H1 (cell line): ENCODE results near the gene NT5C1B. TPM values are rescaled to one million over a fixed set of nuclear protein-coding genes. Genes with fewer than 3 reads are reported as not detected.

Source experiments
- CTCF ChIA-PET: fragments of 300-600 bp; sonication (Branson Sonifier 250); formaldehyde crosslinking; loops from one replicate; lab custom pipeline; 2021; ENCODE audit not compliant: partially characterized antibody; lab: Charles Lee
- POLR2A ChIA-PET: fragments of 300-600 bp; sonication (Branson Sonifier 250); formaldehyde crosslinking; loops from one replicate; lab custom pipeline; 2021; ENCODE audit warnings: inconsistent platforms; ENCODE audit not compliant: partially characterized antibody; lab: Charles Lee
- DNase-seq, 2 experiments: peaks; one replicate each; pipeline versions ENCODE4 v3.0.0 to v3.0.0-alpha.2; 2010 to 2022; ENCODE audit warnings: low spot score in 2 of 2, low read depth in 1 of 2, mixed read lengths in 1 of 2
- FAIRE-seq: peaks from 2 replicates; lab custom pipeline; 2011; peaks lifted over from hg19 to GRCh38; lab: Jason Lieb, UNC
- H2AFZ ChIP-seq: 2 replicates; pipeline ENCODE4 v1.8.1; 2012; ENCODE audit warnings: low read length, inconsistent platforms
- H2AK5ac ChIP-seq: 2 replicates; pipeline ENCODE4 v1.6.1; 2013; ENCODE audit warnings: low read depth, low read length
- H2BK120ac ChIP-seq: replicated peaks from 2 replicates; pipeline ENCODE3; 2013; ENCODE audit warnings: low read depth, low read length, inconsistent platforms
- H2BK12ac ChIP-seq: 2 replicates; pipeline ENCODE4 v1.6.1; 2013; ENCODE audit warnings: low read depth, low read length
- H2BK15ac ChIP-seq: 2 replicates; pipeline ENCODE4 v1.6.1; 2013; ENCODE audit warnings: low read length
- H2BK20ac ChIP-seq: 2 replicates; pipeline ENCODE4 v1.6.1; 2013; ENCODE audit warnings: low read length
- H2BK5ac ChIP-seq: 2 replicates; pipeline ENCODE4 v1.6.1; 2013; ENCODE audit warnings: low read depth, low read length
- H3K14ac ChIP-seq: 2 replicates; pipeline ENCODE4 v1.6.1; 2013; ENCODE audit warnings: inconsistent platforms; ENCODE audit not compliant: insufficient read length
- H3K18ac ChIP-seq: 2 replicates; pipeline ENCODE4 v1.6.1; 2013; ENCODE audit warnings: low read length; ENCODE audit errors: extremely low read depth
- H3K23ac ChIP-seq: 2 replicates; pipeline ENCODE4 v1.6.1; 2013; ENCODE audit warnings: inconsistent platforms; ENCODE audit not compliant: insufficient read length
- H3K23me2 ChIP-seq: 2 replicates; pipeline ENCODE4 v1.6.1; 2013; ENCODE audit warnings: low read depth, low read length
- H3K27ac ChIP-seq: 2 replicates; pipeline ENCODE4 v1.6.1; 2011; ENCODE audit warnings: low read depth, low read length, inconsistent platforms
- H3K27me3 ChIP-seq, 4 experiments: replicated peaks in 1 of 4; 1 replicate in 1 of 4; 2 replicates in 3 of 4; pipeline versions ENCODE4 v1.6.1 to v1.8.1; 2011 to 2013; ENCODE audit warnings: low read length in 3 of 4, mild to moderate bottlenecking in 3 of 4, inconsistent platforms in 2 of 4, mixed read lengths in 2 of 4, moderate library complexity in 1 of 4; ENCODE audit not compliant: control insufficient read depth in 3 of 4, insufficient read depth in 3 of 4; ENCODE audit errors: extremely low read depth in 1 of 4
- H3K36me3 ChIP-seq, 4 experiments: 2 replicates each; pipeline versions ENCODE4 v1.6.1 to v1.8.1; 2011 to 2013; ENCODE audit warnings: mild to moderate bottlenecking in 4 of 4, low read length in 3 of 4, moderate library complexity in 2 of 4, control low read depth in 1 of 4, inconsistent platforms in 1 of 4; ENCODE audit not compliant: insufficient read depth in 4 of 4, control insufficient read depth in 2 of 4
- H3K4ac ChIP-seq: replicated peaks from 2 replicates; pipeline ENCODE3; 2013; ENCODE audit warnings: low read length, low read depth, mixed read lengths, inconsistent platforms; ENCODE audit not compliant: insufficient read length
- H3K4me1 ChIP-seq, 4 experiments: replicated peaks in 1 of 4; 1 replicate in 1 of 4; 2 replicates in 3 of 4; pipeline versions ENCODE4 v1.6.1 to v1.8.1; 2011 to 2013; ENCODE audit warnings: low read length in 3 of 4, inconsistent platforms in 2 of 4, mixed read lengths in 1 of 4; ENCODE audit not compliant: insufficient read depth in 4 of 4, control insufficient read depth in 3 of 4
- H3K4me2 ChIP-seq, 2 experiments: 2 replicates each; pipeline versions ENCODE4 v1.6.1 to v1.8.1; 2011 to 2013; ENCODE audit warnings: low read depth in 2 of 2, low read length in 2 of 2, control low read depth in 1 of 2, inconsistent platforms in 1 of 2, mild to moderate bottlenecking in 1 of 2; ENCODE audit not compliant: insufficient read depth in 1 of 2
- H3K4me3 ChIP-seq, 4 experiments: fragments of 200-600, 300-600 bp in 1 of 4; sonication (generic), shearing (Covaris generic), sonication (Bioruptor Twin) in 1 of 4; 2 replicates each; pipeline versions ENCODE4 v1.5.1 to v1.8.1; 2011 to 2016; ENCODE audit warnings: low read length in 4 of 4, low read depth in 3 of 4, control low read depth in 2 of 4, inconsistent platforms in 2 of 4, mild to moderate bottlenecking in 2 of 4, mixed read lengths in 1 of 4, moderate library complexity in 1 of 4; ENCODE audit not compliant: insufficient read depth in 2 of 4; ENCODE audit errors: extremely low read depth in 1 of 4
- H3K56ac ChIP-seq: replicated peaks from 2 replicates; pipeline ENCODE3; 2013; ENCODE audit warnings: low read depth, mild to moderate bottlenecking, mixed read lengths, low read length, inconsistent platforms; ENCODE audit not compliant: insufficient read length
- H3K79me1 ChIP-seq: 2 replicates; pipeline ENCODE4 v1.6.1; 2013; ENCODE audit warnings: low read depth, low read length, control low read depth
- H3K79me2 ChIP-seq, 2 experiments: 2 replicates each; pipeline versions ENCODE4 v1.6.1 to v1.8.1; 2012 to 2013; ENCODE audit warnings: low read length in 2 of 2, mild to moderate bottlenecking in 2 of 2, inconsistent platforms in 1 of 2; ENCODE audit not compliant: insufficient read depth in 2 of 2, control insufficient read depth in 1 of 2
- H3K9ac ChIP-seq, 4 experiments: replicated peaks in 1 of 4; 1 replicate in 1 of 4; 2 replicates in 3 of 4; pipeline versions ENCODE4 v1.6.1 to v1.8.1; 2011 to 2013; ENCODE audit warnings: low read depth in 3 of 4, low read length in 3 of 4, control low read depth in 2 of 4, mild to moderate bottlenecking in 2 of 4, moderate library complexity in 2 of 4, inconsistent platforms in 1 of 4; ENCODE audit errors: extremely low read depth in 1 of 4
- H3K9me3 ChIP-seq, 2 experiments: 2 replicates each; pipeline versions ENCODE4 v1.6.1 to v1.8.1; 2012 to 2013; ENCODE audit warnings: mild to moderate bottlenecking in 2 of 2, moderate library complexity in 2 of 2, control low read depth in 1 of 2, inconsistent platforms in 1 of 2, low read depth in 1 of 2, low read length in 1 of 2, mixed read lengths in 1 of 2; ENCODE audit not compliant: insufficient read depth in 2 of 2
- H4K20me1 ChIP-seq, 2 experiments: replicated peaks in 1 of 2; 2 replicates each; pipeline versions ENCODE3 to v1.8.1; 2011 to 2013; ENCODE audit warnings: inconsistent platforms in 2 of 2, low read length in 2 of 2, mild to moderate bottlenecking in 1 of 2; ENCODE audit not compliant: insufficient read depth in 2 of 2, control insufficient read depth in 1 of 2
- H4K5ac ChIP-seq: 2 replicates; pipeline ENCODE4 v1.6.1; 2013; ENCODE audit warnings: low read length, low read depth, mixed read lengths, inconsistent platforms; ENCODE audit not compliant: insufficient read length
- H4K8ac ChIP-seq: 2 replicates; pipeline ENCODE4 v1.8.0; 2013; ENCODE audit warnings: mild to moderate bottlenecking, moderate library complexity, low read length, inconsistent platforms; ENCODE audit not compliant: insufficient read depth; ENCODE audit errors: extremely low read depth
- H4K91ac ChIP-seq: replicated peaks from 2 replicates; pipeline ENCODE3; 2013; ENCODE audit warnings: low read length, mixed read lengths, inconsistent platforms; ENCODE audit not compliant: insufficient read length
- CREB1 ChIP-seq: IDR thresholded peaks from 2 replicates; pipeline ENCODE4 v1.6.1; 2012; ENCODE audit warnings: inconsistent platforms
- EGR1 ChIP-seq: IDR thresholded peaks from 2 replicates; pipeline ENCODE4 v1.6.1; 2011; ENCODE audit warnings: low read depth, low read length, borderline replicate concordance
- HDAC2 ChIP-seq, 2 experiments: fragments of 300-600 bp in 1 of 2; sonication (generic) in 1 of 2; IDR thresholded peaks; 2 replicates each; pipeline ENCODE4 v1.6.1; 2011 to 2012; ENCODE audit warnings: low read depth in 2 of 2, low read length in 2 of 2, mild to moderate bottlenecking in 2 of 2, moderate library complexity in 2 of 2, borderline replicate concordance in 1 of 2, inconsistent platforms in 1 of 2
- JUN ChIP-seq: IDR thresholded peaks from 2 replicates; pipeline ENCODE4 v1.6.1; 2011; ENCODE audit warnings: low read depth, mild to moderate bottlenecking, improper control_type of control experiment, low read length
- KDM4A ChIP-seq: IDR thresholded peaks from one replicate; pipeline ENCODE4 v1.7.1; 2012; ENCODE audit warnings: low read depth, mild to moderate bottlenecking, moderate library complexity, low read length, inconsistent platforms; ENCODE audit not compliant: severe bottlenecking
- MAFK ChIP-seq: IDR thresholded peaks from 2 replicates; pipeline ENCODE4 v1.6.1; 2012; ENCODE audit warnings: low read depth, mild to moderate bottlenecking, improper control_type of control experiment, low read length
- NRF1 ChIP-seq: IDR thresholded peaks from 2 replicates; pipeline ENCODE4 v1.6.1; 2011; ENCODE audit warnings: mild to moderate bottlenecking, low read depth, low read length, improper control_type of control experiment
- POLR2AphosphoS5 ChIP-seq: IDR thresholded peaks from 2 replicates; pipeline ENCODE4 v1.6.1; 2011; ENCODE audit warnings: low read depth, low read length
- RBBP5 ChIP-seq: IDR thresholded peaks from 2 replicates; pipeline ENCODE4 v1.7.1; 2012; ENCODE audit warnings: low read depth, mild to moderate bottlenecking, inconsistent platforms, low read length, moderate library complexity, borderline replicate concordance
- RXRA ChIP-seq: IDR thresholded peaks from 2 replicates; pipeline ENCODE4 v1.6.1; 2011; ENCODE audit warnings: low read depth, mild to moderate bottlenecking, low read length, moderate library complexity; ENCODE audit not compliant: insufficient read depth
- SIN3A ChIP-seq, 2 experiments: IDR thresholded peaks in 1 of 2; conservative IDR thresholded peaks in 1 of 2; 2 replicates each; pipeline ENCODE4 v1.6.1; 2011 to 2012; ENCODE audit warnings: low read length in 2 of 2, improper control_type of control experiment in 1 of 2, low read depth in 1 of 2, mild to moderate bottlenecking in 1 of 2
- SIRT6 ChIP-seq: IDR thresholded peaks from one replicate; pipeline ENCODE4 v1.7.1; 2012; ENCODE audit warnings: low read length, inconsistent platforms
- YY1 ChIP-seq: IDR thresholded peaks from 2 replicates; pipeline ENCODE4 v1.6.1; 2011; ENCODE audit warnings: low read depth, mild to moderate bottlenecking, low read length
- WGBS, 2 experiments: shearing (Covaris generic) in 1 of 2; methylation state at CpG; one replicate each; pipeline versions ENCODE4 v1.1.6 to v1.1.7; 2013 to 2015; ENCODE audit warnings: low lambda C conversion rate in 2 of 2, mixed read lengths in 2 of 2, inconsistent platforms in 1 of 2, low coverage in 1 of 2, missing lambda C conversion rate in 1 of 2; ENCODE audit not compliant: insufficient replicate concordance in 2 of 2, insufficient coverage in 1 of 2, insufficient read length in 1 of 2; ENCODE audit errors: extremely low coverage in 1 of 2, missing lambda C conversion rate in 1 of 2; 5-methylcytosine and 5-hydroxymethylcytosine counted together
- polyA plus RNA-seq, 7 experiments: library from polyadenylated mRNA; depleted of rRNA in 3 of 7; stranded (reverse) in 5 of 7; unstranded in 2 of 7; fragments of >200 nt in 5 of 7; fragments of 200-250 nt in 2 of 7; gene quantifications; 1 replicate in 5 of 7; 2 replicates in 1 of 7; 4 replicates in 1 of 7; pipeline versions ENCODE4 v1.2.1 to v1.2.3, GENCODE V29; 2011 to 2013; ENCODE audit warnings: missing spikeins in 2 of 7, mixed read lengths in 2 of 7
- total RNA-seq: library from RNA; stranded (reverse); fragmentation: NEBNext Ultra II Directional; extraction: Animal tissue kit (Norgen Biotek cat#: 25700); gene quantifications from 2 replicates; pipeline ENCODE4 v1.2.1, GENCODE V29; 2021

Gene NT5C1B
- total and polyA plus RNA-seq, 2 of the 8 experiments (the other 6 are each of a cell fraction or from before 2014, with no cell fraction given), result not detected

- Histone ChIP-seq H3K18ac (no peak overlapping the region), H3K14ac (no peak overlapping the region), H2BK120ac (no peak overlapping the region), H3K79me2 (no peaks in the 10 kb centered on the region), H2AK5ac (no peak overlapping the region), H2BK20ac (no peak overlapping the region), H3K27me3 (no peaks in the 10 kb centered on the region), H3K56ac (no peak overlapping the region), H2BK12ac (no peak overlapping the region), H3K4ac (no peak overlapping the region), H3K23ac (no peak overlapping the region), H3K36me3 (no peaks in the 10 kb centered on the region), H3K9ac (no peak overlapping the region), H2AFZ (no peak overlapping the region), H2BK5ac (no peak overlapping the region), H4K8ac (no peak overlapping the region), H3K9me3 (0 out of 4 replicates have a peak, but pooled peaks cover under 1 to 2% of the 10 kb centered on the region in 2 experiments), H3K4me1 (no peaks in the 10 kb centered on the region), H4K5ac (no peak overlapping the region), H3K4me2 (no peak overlapping the region), H3K79me1 (no peaks in the 10 kb centered on the region), H2BK15ac (no peak overlapping the region), H4K20me1 (no peaks in the 10 kb centered on the region), H3K27ac (no peak overlapping the region), H3K4me3 (no peak overlapping the region), H4K91ac (no peak overlapping the region), H3K23me2 (peaks cover 2% of the 10 kb centered on the region; the same call in 1 of the 2 replicates)
- CTCF ChIA-PET, result interaction anchor here (1.3 kb wide), 1 partner anchor 103 kb away, joined by 3 read pairs; no protein-coding TSS in a partner anchor
- FAIRE-seq (no peak), DNase-seq (no peak)
- POLR2A ChIA-PET, result no interaction called here
- WGBS, 2 experiments, result 95% methylated on average over 2 of the region's 2 CpGs; no CpG with 5 or more reads in 1 of the 2 experiments
- TF ChIP-seq SIN3A (conservative IDR thresholded peaks at IDR 0.05 in 1 of 2, IDR thresholded peaks at IDR 0.05 in 1 of 2; ENCODE audit: low read depth in 1 of 2, low read length in 2 of 2) (no peak), YY1 (no peak), EGR1 (no peak), NRF1 (no peak), RBBP5 (no peak), CREB1 (no peak), MAFK (no peak), HDAC2 (IDR thresholded peaks at IDR 0.05; ENCODE audit: borderline replicate concordance in 1 of 2, low read depth in 2 of 2, low read length in 2 of 2) (no peak), SIRT6 (no peak), POLR2AphosphoS5 (no peak), KDM4A (no peak), JUN (no peak), RXRA (no peak)
Measured at GRCh38 chr2:18626958-18627650, 37.7 kb upstream of the NT5C1B start.
